HL-60 (cell line): ENCODE data around the gene HMG20A.

Experiments
- GABPA ChIP-seq: IDR thresholded peaks from 2 replicates; pipeline ENCODE4 v1.6.1; 2012; ENCODE audit warnings: low read depth
- POLR2AphosphoS5 ChIP-seq: IDR thresholded peaks from 2 replicates; pipeline ENCODE4 v1.6.1; 2012; ENCODE audit warnings: low read depth
- SPI1 ChIP-seq: IDR thresholded peaks from 2 replicates; pipeline ENCODE4 v1.6.1; 2012; ENCODE audit warnings: low read depth, mild to moderate bottlenecking, borderline replicate concordance
- TF ChIP-seq, protein P1 (sequence below): IDR thresholded peaks from one replicate; pipeline ENCODE4 v1.5.1; 2011; ENCODE audit warnings: low read length, control low read depth, inconsistent platforms; ENCODE audit not compliant: insufficient read depth
- TF ChIP-seq, protein P2 (sequence below): IDR thresholded peaks from 2 replicates; pipeline ENCODE4 v1.6.1; 2012; ENCODE audit warnings: low read depth; ENCODE audit not compliant: insufficient replicate concordance

DNA sequence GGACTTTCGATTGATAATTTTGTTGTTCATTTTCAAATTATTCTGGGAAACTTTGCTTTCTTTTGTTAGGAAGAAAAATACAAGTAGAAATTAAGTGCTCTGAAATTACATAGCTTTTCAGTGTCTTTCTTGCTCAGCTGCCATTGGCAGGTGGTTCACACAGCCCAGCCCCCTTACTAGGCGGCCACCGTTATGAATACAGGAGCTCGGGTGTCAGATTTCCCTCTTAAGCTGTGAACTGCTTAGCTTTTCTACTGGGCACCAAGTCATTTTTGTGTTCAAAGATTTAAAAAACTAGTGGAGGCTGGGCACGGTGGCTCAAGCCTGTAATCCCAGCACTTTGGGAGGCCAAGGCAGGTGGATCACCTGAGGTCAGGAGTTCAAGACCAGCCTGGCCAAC is 55.2 kb downstream of the HMG20A start:
- TF ChIP-seq, protein P1, sequence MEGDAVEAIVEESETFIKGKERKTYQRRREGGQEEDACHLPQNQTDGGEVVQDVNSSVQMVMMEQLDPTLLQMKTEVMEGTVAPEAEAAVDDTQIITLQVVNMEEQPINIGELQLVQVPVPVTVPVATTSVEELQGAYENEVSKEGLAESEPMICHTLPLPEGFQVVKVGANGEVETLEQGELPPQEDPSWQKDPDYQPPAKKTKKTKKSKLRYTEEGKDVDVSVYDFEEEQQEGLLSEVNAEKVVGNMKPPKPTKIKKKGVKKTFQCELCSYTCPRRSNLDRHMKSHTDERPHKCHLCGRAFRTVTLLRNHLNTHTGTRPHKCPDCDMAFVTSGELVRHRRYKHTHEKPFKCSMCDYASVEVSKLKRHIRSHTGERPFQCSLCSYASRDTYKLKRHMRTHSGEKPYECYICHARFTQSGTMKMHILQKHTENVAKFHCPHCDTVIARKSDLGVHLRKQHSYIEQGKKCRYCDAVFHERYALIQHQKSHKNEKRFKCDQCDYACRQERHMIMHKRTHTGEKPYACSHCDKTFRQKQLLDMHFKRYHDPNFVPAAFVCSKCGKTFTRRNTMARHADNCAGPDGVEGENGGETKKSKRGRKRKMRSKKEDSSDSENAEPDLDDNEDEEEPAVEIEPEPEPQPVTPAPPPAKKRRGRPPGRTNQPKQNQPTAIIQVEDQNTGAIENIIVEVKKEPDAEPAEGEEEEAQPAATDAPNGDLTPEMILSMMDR, result no peak
- TF ChIP-seq SPI1 (no peak), GABPA (no peak), POLR2AphosphoS5 (no peak)
- TF ChIP-seq, protein P2, sequence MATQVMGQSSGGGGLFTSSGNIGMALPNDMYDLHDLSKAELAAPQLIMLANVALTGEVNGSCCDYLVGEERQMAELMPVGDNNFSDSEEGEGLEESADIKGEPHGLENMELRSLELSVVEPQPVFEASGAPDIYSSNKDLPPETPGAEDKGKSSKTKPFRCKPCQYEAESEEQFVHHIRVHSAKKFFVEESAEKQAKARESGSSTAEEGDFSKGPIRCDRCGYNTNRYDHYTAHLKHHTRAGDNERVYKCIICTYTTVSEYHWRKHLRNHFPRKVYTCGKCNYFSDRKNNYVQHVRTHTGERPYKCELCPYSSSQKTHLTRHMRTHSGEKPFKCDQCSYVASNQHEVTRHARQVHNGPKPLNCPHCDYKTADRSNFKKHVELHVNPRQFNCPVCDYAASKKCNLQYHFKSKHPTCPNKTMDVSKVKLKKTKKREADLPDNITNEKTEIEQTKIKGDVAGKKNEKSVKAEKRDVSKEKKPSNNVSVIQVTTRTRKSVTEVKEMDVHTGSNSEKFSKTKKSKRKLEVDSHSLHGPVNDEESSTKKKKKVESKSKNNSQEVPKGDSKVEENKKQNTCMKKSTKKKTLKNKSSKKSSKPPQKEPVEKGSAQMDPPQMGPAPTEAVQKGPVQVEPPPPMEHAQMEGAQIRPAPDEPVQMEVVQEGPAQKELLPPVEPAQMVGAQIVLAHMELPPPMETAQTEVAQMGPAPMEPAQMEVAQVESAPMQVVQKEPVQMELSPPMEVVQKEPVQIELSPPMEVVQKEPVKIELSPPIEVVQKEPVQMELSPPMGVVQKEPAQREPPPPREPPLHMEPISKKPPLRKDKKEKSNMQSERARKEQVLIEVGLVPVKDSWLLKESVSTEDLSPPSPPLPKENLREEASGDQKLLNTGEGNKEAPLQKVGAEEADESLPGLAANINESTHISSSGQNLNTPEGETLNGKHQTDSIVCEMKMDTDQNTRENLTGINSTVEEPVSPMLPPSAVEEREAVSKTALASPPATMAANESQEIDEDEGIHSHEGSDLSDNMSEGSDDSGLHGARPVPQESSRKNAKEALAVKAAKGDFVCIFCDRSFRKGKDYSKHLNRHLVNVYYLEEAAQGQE, result no peak
